Measurements from ENCODE around the gene SMYD2. TPM values are rescaled to one million over a fixed set of nuclear protein-coding genes. Genes with fewer than 3 reads are reported as not detected.

The SMYD2 gene
- total RNA-seq, 1 donor from 2014 or later, result 43.2 TPM

DNA sequence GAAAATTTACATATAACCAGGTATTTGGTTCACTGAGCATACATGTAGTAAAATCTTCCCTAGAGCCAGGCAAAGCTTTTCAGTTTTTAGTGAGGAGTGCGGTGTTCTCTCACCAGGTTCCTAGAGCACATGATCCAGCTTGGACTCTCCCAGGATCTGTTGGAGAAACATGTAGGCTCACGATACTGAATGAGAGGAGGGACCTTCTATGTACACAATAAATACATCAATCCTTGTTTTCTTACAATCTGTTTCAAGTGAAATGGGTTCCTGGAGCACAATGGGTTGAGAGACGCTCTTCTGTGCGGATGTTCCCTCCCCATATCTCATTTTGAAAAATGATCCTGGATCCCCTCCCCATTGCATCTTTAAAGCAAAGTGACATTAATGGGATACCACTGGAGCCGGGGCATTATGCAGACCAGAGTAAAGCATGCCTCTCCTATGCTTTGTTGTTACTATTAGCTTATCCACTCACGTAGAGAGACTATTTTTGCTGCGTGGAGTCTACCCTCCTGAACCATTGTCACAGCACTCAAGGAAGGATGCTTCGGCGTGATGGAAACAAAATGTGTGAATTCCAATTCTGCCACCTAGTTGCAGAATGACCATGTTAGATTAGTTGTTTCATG, 19.3 kb downstream of the SMYD2 start:
- DNase-seq (ENCODE audit: low spot score in 2 of 2), result no peak
- FAIRE-seq, result no peak

DNA sequence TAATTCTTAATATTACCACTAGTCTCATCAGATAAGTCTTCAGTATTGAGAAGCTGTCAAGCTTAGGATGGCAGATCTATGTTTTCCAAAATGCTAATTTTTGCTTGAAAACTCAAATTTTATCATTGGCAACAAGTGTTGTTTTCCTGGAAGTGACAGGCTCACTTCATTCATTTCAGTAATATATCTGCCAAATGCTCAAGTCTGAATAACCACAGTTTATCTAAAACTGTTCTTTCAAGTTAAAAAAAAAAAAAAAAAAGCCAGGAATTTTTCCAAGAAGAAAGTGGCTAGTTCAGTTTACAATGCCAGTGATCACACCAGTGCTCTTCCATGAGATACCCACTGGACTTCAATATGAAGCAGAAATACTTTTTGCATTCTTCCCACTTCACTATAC, 20.6 kb downstream of the SMYD2 start:
- FAIRE-seq, result no peak
- DNase-seq (ENCODE audit: low spot score in 2 of 2), result no peak

DNA sequence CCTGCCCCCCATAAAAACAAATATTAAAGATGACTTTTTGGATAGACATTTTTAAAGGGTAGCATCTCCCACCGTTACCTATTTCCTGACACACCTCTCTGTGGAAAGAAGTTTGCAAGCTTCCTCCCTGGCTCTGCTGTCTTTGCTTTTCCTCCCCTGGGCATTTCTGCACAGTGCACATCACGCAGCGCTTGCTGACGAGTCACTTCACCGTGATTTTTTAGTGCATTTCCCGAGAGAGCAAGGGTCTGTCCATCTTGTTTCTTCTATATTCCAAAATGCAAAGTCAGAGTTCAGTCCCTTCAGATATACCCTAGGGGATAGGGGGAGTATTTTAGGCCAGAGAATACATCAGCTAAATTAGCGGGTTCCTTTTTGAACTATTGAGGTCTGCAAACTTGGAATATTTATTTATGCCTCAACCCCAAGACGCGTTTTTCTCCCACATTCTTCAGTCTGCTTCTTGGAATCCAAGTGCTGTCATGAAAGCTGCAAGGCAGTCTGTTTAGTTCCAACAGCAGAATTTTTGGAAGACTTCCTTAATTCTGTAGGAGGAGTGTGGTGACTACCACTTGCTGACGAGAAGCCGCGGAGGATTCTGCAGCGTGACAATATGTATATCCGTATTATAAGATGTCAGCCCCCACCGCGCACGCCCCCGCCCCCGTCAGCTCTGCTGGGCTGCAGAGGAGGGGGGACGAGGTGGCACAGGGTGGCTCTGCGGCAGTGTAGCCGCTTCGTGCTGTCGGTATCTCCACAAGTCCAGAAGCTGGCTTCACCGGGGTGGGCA, 22.4 kb downstream of the SMYD2 start:
- peak in 1 of 2 donors; percentile 22 for DNase-seq (ENCODE audit: low spot score in 2 of 2)
- FAIRE-seq, result no peak

DNA sequence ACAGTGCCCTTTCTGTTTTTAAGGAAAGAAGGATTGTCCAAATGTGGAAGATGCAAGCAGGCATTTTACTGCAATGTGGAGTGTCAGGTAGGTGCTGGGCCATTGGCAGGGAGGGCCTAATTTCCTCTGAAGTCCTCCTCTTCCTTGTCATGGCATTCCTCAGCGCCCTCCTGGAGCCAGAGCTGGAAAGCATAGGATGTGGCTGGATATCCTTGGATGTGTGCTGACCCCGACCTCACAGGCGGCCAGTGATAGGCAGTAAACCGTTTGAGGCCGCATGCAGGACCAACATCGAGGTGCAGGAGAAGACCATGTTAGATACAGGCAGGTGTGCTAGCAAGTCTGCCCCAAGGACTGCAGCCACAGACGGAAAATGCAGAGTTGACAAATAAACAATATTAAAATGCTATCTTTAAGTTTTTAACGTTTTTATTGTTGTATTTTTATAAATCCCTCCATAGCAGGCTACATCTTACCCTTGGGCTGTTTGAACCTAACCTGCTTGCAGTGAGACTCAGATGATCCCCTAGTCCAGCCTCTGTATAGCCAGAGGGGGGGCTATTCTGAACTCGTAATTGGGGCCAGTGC, 24.3 kb downstream of the SMYD2 start:
- FAIRE-seq, result no peak
- DNase-seq (ENCODE audit: low spot score in 2 of 2), result no peak

DNA sequence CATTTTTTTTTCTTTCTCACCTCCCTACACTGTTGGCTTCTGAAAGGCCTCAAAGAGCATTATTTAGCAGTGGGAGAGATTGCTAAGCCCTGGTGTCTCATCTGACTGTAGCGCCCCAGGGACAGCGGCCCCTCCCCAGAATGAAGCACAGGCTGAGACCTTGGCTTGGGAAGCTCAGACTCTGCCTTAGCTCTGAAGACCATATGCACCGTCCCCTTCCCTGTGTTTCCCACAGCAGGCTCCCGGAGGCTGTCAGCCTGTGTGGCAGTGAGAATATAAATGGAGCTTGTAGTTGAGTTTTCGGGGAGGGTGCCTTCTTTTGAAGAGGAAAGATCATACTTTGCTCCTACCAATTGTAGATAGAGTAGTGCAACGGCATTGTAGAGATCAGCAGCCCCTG, 25.3 kb downstream of the SMYD2 start:
- DNase-seq (ENCODE audit: low spot score in 2 of 2) (no peak), FAIRE-seq (no peak)

DNA sequence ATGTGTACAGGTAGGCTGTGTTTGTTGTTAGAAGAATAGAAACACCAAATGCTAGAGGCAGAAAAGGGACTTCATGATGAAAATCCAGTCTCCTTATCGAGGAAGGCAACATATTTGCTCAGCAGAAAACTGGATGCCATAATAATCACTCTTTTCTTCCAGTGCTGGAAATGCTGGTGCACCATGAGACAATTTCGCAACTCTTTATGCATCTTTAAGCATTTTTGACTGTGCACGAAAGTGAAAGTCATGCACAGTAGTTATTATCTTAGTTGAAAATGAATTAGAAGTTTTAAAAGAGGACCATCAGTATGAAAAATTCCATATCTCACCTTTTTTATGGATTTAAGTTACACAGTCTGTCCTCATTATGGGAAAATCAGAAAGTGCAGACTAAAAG, 29.1 kb downstream of the SMYD2 start:
- DNase-seq (ENCODE audit: low spot score in 2 of 2) (no peak), FAIRE-seq (no peak)

DNA sequence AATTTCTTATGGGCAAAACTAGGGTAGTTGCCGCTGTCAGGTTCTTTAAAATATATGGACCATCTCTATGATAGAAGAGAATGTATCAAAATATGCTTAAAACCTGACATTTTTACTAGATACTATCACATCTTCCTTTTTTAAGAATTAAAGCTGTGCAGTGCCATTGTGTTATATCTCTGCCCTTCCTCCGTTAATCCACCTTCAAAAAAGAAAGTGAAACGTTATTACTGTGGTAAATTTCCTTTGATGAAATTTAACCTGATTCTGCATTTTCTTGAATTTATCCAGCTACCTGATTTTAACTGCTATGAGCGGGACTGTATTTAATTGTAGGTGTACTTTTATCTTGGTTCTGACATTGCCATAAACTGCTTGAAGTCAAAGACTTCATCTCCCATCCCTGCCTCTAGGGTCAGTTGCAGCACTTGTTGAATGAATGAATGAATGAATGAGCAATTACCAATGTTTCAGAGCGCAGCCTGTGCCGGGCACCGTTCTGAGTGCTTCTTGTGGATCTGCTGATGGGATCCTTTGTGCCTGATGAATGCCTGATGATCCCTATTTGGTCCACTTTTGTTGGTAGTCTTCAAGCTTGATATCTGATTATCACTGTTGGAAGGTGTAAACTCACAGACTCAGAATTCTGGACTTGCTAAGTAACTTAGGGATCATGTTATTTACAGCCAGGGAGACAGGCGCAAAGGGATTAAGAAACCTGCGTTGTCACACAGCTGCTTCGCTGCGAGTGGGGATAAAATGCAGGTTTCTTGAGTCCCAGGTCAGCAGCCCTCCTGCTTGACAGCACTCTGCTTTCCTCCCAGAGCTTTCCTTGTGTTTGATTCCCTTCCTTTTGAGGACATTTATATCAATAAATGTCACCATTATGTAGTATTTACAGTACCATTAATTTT, 30.1 kb downstream of the SMYD2 start:
- no peak for FAIRE-seq
- no peak for DNase-seq (ENCODE audit: low spot score in 2 of 2)

DNA sequence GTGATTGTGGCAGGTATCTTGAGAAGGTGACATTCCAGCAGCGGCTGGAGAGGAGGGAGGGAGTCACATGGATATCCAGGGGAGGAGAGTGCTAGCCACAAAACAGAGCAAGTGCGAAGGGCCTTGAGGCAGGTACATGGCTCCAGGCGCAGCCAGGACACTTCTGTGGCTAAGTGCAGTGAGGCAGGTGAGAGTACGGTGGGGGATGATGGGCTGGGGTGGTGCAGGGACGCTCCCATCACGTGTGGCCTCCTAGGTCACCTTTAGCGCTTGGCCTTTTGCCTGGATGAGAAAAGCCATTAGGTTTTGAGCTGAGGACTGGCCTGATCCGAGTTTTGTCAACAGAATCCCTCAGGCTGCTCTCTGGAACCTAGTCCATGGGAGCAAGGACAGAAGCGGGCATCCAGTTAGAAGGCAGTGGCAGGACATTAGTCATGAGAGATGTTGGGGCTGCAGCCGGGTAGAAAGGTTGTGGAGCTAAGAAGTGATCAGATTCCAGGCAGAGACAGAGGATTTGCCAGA, 31.6 kb downstream of the SMYD2 start:
- DNase-seq (ENCODE audit: low spot score in 2 of 2), result no peak
- no peak for FAIRE-seq

DNA sequence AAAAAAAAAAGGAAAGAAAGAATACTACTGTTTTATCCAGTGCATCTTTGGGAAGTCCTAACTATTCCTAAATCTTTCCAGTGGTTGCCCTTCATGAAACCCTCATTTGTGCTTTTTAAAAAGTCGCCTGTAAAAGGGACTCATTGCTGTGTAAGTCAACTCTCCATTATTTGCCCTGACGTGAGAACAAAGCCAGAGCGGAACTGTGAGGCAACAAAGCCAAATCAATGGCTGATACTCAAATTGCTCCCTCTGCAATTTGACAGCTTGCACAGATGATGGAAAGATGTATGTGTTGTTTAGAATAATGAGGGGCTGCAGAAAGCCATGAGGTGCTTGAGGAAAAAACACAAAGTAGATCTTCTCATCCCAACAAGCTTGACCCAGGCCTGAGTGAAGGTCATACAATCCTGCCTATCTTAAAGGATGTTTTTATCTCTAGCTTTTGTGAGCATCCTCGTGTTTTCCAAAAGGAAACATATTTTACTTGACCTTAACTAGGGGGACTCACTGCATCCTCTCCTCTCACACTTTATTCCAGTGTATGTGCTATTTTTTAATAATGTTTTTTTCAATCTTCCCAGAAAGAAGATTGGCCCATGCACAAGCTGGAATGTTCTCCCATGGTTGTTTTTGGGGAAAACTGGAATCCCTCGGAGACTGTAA, 33.4 kb downstream of the SMYD2 start:
- no peak for FAIRE-seq
- no peak for DNase-seq (ENCODE audit: low spot score in 2 of 2)

DNA sequence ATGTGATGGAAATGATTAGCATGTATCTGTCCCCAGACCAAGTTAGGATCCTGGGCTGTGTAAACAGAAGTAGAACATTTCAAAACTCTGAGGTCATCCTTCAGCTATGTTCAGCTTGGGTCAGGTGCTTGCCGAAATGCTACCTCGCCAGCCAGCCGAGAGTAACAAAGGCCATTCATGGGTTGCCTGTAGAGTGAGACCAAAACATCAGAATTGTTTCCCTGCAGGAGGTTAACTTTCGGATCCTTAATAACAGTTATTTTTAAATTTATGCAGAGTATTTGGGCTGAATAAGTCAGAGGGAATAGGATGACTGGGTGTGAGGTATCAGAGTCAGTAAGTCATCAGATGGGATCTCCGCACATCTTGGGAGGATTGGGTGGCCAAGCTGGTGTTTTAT, 35.6 kb downstream of the SMYD2 start:
- DNase-seq (ENCODE audit: low spot score in 2 of 2) (no peak), FAIRE-seq (no peak)

DNA sequence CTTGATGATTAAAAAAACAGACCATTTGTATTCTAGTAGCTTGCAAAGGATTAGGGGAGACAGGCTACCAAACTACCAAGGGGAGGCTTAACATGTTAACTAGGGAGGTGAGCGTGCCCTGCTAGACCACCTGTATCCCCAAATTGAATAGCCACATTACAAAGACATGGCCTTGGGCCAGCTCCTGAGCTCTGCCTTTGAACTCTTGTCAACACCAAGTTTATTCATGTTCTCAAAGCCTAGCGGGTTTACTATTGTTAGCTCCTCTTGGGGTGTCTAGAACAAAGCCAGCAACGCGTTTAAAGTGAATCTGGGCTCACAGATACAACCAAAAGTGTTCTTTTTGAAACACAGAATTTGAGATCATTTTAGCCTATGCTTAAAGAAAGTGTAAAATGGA, 36.3 kb downstream of the SMYD2 start:
- no peak for FAIRE-seq

DNA sequence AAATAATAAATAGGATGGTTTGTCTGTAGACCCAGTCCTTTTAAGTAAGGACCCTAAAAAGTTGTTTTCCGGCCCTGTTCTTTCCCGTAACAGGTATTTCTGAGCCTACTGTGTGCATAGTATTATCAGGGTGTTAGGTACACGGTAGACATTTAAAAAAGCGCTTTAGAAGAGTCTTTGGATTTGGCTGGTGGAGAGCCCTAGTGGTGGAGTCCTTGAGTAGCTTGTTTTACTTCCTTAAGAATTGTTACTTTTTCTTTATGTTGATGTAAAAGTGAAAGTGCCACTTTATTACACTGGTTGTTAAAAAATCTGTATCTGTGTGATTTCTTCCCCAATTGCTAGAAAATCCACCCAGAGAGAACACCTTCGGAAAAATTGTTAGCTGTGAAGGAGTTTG, 36.8 kb downstream of the SMYD2 start:
- DNase-seq (ENCODE audit: low spot score in 2 of 2) (no peak), FAIRE-seq (no peak)

More for the DNA sequence above, 36.3 kb downstream of the SMYD2 start:
- DNase-seq (ENCODE audit: low spot score in 2 of 2), result no peak

DNA sequence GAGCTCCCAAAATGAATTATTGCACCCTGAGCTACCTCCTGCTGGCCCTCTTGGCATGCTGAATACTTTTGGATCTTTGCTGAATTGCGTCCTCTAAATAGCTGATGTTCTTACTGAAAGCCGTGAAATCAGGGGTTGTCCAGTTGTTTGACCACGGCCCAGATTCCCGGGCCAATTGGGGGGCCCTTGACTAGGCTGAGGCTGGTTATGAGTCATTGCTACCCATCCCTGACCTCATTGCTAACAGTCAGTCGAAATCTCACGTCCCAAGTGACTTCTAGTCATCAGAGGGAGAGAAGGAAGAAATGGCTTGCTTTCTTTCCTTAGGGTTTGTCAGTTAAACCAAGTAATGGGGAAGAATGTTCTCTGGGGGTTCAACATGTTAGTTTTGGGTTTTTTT, 37.4 kb downstream of the SMYD2 start:
- DNase-seq (ENCODE audit: low spot score in 2 of 2), result no peak
- no peak for FAIRE-seq

DNA sequence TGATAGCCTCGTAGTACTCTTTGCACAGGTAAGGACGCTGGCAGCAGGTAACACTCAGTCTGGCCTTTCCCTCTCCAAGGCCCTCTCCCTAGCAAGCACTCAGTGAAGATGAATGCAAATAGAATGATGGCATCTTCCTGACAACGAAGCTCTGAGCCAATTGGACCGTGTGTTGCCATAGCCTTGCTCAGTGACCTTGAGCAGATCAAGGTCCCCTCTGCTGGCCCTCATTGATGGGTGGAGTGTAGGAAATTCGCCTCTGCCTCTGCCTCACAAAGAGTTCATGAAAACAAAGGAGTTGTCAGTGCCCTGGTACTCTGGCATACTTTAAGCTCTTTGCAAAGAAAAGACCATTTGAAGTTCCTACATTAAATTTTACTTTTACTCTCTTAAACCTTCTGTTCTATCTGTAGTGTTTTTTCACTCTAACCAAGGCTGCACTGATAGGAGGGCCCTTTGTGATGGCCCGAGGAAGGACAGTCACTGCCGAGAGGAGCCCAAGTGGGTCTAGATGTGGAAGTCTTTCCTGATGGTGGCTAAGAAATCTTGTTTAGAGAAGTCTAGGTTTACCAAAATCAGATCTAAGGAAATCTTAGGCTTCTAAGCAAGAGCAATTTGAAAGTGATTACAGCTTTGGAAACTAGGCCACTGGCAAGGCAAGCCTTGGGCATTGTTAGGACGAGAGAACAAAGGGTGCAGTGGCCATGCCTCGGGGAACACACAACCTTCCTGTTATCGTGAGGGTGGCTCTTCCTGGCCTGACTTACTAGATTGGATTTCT, 38.2 kb downstream of the SMYD2 start:
- DNase-seq (ENCODE audit: low spot score in 2 of 2) (no peak), FAIRE-seq (no peak)

DNA sequence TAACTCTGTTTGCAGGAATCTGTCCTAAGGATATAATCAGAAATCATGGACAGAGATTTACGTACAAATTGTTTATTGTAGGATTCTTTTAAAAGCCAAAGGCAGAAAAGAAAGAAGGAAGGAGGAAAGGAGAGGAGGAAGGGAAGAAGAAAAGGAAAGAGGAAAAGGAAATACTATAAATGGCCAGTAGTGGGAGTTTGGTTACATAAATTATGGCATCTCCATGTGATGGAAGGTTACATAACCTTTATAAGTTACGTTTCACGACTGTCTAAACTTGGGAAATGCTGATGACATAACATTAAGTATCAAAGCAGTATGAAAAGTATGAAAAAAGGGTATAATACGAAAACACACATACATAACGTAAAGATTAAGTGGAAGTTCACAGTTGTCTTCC, 39.0 kb downstream of the SMYD2 start:
- no peak for FAIRE-seq
- DNase-seq (ENCODE audit: low spot score in 2 of 2), result no peak

DNA sequence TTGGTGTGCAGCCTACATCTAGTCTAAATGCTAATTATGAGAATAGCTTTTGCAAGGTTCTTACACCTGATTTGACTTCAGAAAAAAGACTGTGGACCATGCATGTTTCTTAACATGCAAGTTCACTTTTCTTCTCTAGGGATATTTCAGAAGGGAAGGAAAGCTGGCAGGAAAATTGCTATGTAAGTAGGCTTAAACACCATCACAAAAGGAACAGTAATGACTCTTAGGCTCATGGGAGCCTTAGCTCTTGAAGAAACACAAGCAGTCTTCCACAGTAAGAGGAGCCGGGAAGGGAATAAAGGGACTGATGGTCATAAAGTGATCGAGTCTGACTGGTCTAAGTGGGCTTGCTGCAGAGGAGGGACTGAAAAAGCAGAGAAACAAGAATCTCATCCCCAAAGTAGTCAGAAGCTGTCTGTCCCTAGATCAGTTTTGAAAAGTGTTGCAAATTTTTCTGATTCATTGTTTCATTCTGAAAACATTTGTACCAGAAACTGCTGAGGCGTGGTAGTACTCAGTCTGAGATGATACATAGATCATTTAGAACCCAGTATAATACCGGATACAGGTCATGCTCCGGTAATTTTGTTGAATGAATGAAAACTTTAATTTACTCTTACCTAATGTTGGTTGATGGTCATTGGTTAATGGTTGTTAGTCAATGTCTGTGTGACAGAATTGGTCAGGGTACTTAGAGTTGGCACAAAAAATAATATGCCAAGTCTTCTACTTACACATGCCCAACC, 40.9 kb downstream of the SMYD2 start:
- DNase-seq (ENCODE audit: low spot score in 2 of 2), result no peak

DNA sequence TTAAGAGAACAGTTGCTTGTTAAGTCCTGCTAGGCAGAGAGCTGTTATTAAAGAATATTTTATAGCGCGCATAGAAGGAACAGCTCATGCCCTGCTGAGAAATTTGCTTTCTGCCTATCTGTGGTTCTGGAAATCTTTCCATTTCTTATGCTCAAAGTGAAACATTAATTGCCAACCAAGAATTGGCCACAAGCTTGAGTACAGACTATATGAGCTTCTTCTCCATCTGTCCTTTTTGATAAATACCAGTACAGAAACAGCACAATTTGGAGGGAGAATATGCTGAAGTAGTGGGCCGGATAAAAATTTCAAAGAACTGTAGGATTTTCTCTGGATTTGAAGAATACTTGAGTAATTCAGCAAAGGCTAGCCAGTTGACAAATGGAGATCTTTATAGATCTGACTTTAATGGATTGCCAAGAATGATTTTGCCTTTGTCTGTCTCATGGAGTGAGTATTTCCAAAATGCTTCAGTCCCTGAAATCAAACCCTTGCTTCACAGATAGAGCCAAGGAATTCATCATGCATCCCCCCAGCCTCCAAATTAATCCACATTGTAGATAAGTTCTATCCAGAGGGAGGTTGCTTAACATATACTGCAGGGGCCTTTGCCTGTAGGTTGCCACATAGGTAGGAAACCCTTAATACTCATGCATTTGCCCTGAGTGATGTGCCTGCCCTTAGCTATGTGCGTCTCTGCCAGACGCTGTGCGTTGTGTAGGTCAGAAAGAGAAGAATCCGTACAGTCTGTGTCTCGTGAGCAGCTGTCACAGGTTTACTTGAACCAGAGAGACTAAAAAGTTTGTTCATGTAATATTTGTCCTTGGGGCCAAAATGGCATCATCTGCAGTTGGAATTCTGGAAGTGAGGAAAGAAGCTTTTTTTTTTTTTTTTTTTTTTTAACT, 44.2 kb downstream of the SMYD2 start:
- FAIRE-seq, result no peak
- no peak for DNase-seq (ENCODE audit: low spot score in 2 of 2)

More for the DNA sequence above, 40.9 kb downstream of the SMYD2 start:
- FAIRE-seq, result no peak

DNA sequence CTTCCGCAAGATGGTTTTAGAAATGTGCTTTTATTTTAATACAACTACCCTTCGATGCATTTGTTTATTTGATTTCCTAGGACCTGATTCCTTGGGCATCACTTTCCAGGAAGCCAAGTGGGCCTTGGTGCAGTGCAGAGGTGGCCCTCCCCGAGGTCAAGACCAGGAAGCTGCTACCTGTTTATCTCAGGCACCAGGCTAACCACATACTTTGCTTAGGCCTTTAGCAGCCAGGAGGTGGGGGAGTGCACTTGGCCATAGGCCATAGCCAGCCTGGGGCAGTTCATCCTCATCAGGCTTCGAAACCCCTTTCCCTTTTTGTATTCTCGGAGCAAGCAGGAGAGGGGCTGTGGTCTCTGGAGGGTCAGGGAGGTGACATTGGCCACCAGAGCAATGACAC, 45.4 kb downstream of the SMYD2 start:
- no peak for FAIRE-seq
- DNase-seq (ENCODE audit: low spot score in 2 of 2), result no peak

Measured in frontal cortex (tissue), 4 donors.